ENCODE data around the gene NXNL1. TPM values are rescaled to one million over a fixed set of nuclear protein-coding genes. Genes with fewer than 3 reads are reported as not detected.

NXNL1 gene
- total RNA-seq, 4 donors from 2014 or later: not detected

DNA sequence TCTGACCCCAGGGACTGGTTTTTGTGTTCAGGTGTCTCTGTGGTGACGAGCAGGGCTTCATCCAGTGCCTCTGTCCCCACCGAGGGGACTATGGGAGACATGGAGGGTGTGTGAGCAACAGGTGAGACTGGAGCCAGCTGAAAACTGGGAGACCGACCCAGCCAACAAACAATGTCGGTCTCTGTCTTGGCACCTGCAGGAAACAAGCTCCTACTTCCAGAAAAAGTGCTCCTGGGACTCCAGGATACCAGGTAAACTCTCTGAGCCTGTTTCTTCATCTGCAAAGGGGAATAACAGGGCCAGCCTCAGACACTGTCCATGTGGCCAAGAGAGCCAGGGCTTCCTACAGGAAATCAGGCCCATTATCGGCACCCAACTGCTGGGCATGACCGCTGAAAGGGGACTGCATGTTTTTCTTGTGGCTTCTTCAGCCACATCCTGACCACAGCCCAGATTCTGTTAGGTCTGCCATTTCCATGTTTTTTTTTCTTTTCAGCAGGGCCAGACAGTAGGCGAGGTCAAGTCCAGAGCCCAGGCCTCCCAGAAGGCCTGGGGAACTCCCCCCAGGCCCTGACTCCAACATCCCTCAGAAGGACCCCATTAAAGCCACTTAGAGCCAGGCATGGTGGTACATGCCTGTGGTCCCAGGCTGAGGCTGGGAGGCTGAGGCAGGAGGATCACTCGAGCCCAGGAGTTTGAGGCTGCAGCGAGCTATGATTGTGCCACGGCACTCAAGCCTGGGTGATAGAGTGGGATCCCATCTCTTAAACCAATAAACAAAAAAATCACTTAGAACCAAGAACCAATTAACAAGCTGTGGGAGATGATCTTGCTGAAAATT, 54.5 kb downstream of the NXNL1 start:
- WGBS: 74% methylated on average over 10 of the region's 10 CpGs

More for the DNA sequence above, 54.5 kb downstream of the NXNL1 start:
- peak overlapping the region; percentile 43 to 56 (median 48) for H3K4me3 ChIP-seq
- peaks cover 0 to 23% (median 2%) of the 10 kb centered on the region in 4 donors for H3K27me3 ChIP-seq
- intact Hi-C loops (cut with DNase I): no loop called here
- H3K4me1 ChIP-seq: peaks cover 5 to 40% (median 27%) of the 10 kb centered on the region in 4 donors
- peaks cover 0 to 3% (median 0%) of the 10 kb centered on the region in 4 donors for H3K36me3 ChIP-seq
- DNase-seq (ENCODE audit: extremely low spot score): no peak
- TF ChIP-seq POLR2A (IDR thresholded peaks at IDR 0.05; ENCODE audit: low read depth) (no peak), POLR2AphosphoS5 (IDR thresholded peaks at IDR 0.05) (no peak), EP300 (IDR thresholded peaks at IDR 0.05) (no peak)
- TF ChIP-seq, protein P1, sequence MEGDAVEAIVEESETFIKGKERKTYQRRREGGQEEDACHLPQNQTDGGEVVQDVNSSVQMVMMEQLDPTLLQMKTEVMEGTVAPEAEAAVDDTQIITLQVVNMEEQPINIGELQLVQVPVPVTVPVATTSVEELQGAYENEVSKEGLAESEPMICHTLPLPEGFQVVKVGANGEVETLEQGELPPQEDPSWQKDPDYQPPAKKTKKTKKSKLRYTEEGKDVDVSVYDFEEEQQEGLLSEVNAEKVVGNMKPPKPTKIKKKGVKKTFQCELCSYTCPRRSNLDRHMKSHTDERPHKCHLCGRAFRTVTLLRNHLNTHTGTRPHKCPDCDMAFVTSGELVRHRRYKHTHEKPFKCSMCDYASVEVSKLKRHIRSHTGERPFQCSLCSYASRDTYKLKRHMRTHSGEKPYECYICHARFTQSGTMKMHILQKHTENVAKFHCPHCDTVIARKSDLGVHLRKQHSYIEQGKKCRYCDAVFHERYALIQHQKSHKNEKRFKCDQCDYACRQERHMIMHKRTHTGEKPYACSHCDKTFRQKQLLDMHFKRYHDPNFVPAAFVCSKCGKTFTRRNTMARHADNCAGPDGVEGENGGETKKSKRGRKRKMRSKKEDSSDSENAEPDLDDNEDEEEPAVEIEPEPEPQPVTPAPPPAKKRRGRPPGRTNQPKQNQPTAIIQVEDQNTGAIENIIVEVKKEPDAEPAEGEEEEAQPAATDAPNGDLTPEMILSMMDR (IDR thresholded peaks at IDR 0.05): no peak
- peak overlapping the region; percentile 71 to 79 (median 76) for H3K27ac ChIP-seq (replicated peaks in 1 of 4)
- no peaks in the 10 kb centered on the region for H3K9me3 ChIP-seq

Other genes starting within 250 kb of the NXNL1 start
- 10 to 100 TPM; 20.7 to 26.2 (median 21.3) TPM for gene USE1, start 245.6 kb downstream of the NXNL1 start, total RNA-seq
- gene OCEL1, start 234.7 kb downstream of the NXNL1 start, total RNA-seq: 10 to 100 TPM in 1 of 4 donors, 1 to 10 TPM in 3; 6.3 to 18.8 (median 7.8) TPM
- 10 to 100 TPM; 38.6 to 88.0 (median 61.2) TPM for gene NR2F6, start 215.0 kb downstream of the NXNL1 start, total RNA-seq
- gene USHBP1, start 196.2 kb downstream of the NXNL1 start, total RNA-seq: 10 to 100 TPM in 1 of 4 donors, 1 to 10 TPM in 3; 2.2 to 12.0 (median 6.3) TPM
- 10 to 100 TPM; 72.2 to 92.3 (median 82.5) TPM for gene BABAM1, start 193.5 kb downstream of the NXNL1 start, total RNA-seq
- 1 to 10 TPM in 2 of 4 donors, under 1 TPM in 2; under 0.01 to 3.0 (median 0.88) TPM for gene ANKLE1, start 179.0 kb downstream of the NXNL1 start, total RNA-seq
- gene ABHD8, start 157.5 kb downstream of the NXNL1 start, total RNA-seq: 10 to 100 TPM; 14.7 to 35.4 (median 28.1) TPM
- gene MRPL34, start 155.1 kb downstream of the NXNL1 start, total RNA-seq: 100 to 1,000 TPM; 131 to 173 (median 147) TPM
- 10 to 100 TPM; 12.0 to 25.4 (median 20.9) TPM for gene DDA1, start 151.4 kb downstream of the NXNL1 start, total RNA-seq
- gene ANO8, start 126.1 kb downstream of the NXNL1 start, total RNA-seq: 1 to 10 TPM; 2.9 to 7.4 (median 4.0) TPM
- gene GTPBP3, start 123.4 kb downstream of the NXNL1 start, total RNA-seq: 10 to 100 TPM in 2 of 4 donors, 1 to 10 TPM in 2; 8.7 to 13.3 (median 10.2) TPM
- gene PLVAP, start 83.6 kb downstream of the NXNL1 start, total RNA-seq: 100 to 1,000 TPM in 3 of 4 donors, 10 to 100 TPM in 1; 37.4 to 155 (median 117) TPM
- gene CCDC194, start 66.7 kb downstream of the NXNL1 start, total RNA-seq: not detected
- 10 to 100 TPM; 25.3 to 59.7 (median 51.0) TPM for gene BST2, start 55.3 kb downstream of the NXNL1 start, total RNA-seq
- 10 to 100 TPM; 24.5 to 66.1 (median 56.1) TPM for gene MVB12A, start 40.9 kb downstream of the NXNL1 start, total RNA-seq
- gene TMEM221, start 12.3 kb downstream of the NXNL1 start, total RNA-seq: under 1 TPM in 2 of 4 donors, not detected in 2; 0.26 to 0.75 TPM
- gene SLC27A1, start 9.6 kb upstream of the NXNL1 start, total RNA-seq: 10 to 100 TPM; 15.9 to 26.1 (median 19.4) TPM
- 10 to 100 TPM; 39.0 to 75.5 (median 49.9) TPM for gene PGLS, start 50.7 kb upstream of the NXNL1 start, total RNA-seq
- gene COLGALT1, start 94.7 kb upstream of the NXNL1 start, total RNA-seq: 10 to 100 TPM; 54.2 to 92.6 (median 61.5) TPM
- gene UNC13A, start 227.4 kb upstream of the NXNL1 start, total RNA-seq: under 1 TPM; under 0.01 to 0.23 (median 0.18) TPM